Neural progenitor cell (in vitro differentiated cells): Measurements from ENCODE around the gene RSPH3.

Experiments
- EZH2 ChIP-seq: fragments of 200-600 bp; sonication (generic); IDR thresholded peaks from 2 replicates; pipeline ENCODE4 v1.6.1; 2017; ENCODE audit warnings: antibody characterized with exemption, mild to moderate bottlenecking, moderate library complexity
- TF ChIP-seq, protein P1 (sequence below): fragments of 200-600 bp; sonication (generic); IDR thresholded peaks from 2 replicates; pipeline ENCODE4 v1.5.1; 2017; ENCODE audit warnings: antibody characterized with exemption, mild to moderate bottlenecking

DNA sequence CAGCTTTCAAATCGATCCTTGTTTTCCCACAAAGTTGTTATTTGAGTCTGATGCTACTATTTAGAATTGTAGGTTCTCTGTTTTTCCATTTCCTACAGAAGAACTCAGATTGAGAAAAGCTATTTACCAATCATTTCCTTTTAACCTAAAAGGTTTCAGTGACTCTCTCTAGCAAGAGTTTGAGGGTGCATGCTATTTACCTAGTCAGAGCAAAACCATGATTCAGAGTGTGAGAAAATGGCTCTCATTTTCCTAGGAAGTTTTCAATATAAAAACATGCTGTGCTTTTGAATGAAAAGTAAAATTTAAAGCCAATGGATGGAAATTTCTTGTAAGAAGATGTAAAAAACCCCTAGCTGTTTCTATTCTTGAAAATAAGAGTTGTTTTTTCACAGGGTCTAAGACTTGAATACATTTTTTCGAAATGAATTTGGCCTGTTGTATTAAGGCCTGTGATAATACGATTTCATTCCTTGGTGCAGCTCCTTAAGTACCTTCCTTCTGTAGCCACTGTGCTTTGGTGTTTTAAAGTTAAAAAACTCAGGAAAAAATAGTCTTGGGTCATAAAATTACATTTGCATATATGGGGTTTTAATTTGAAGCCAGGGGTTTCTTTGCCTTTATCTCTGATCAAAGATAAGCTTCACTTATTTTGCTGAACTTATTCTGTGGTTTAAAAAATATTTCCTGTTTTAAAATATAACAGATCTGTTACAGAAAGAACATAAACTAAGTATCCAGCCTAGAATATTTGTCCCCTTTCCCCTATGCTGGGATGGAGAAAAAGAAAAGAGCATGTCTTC is 18.0 kb upstream of the RSPH3 start:
- TF ChIP-seq, protein P1, sequence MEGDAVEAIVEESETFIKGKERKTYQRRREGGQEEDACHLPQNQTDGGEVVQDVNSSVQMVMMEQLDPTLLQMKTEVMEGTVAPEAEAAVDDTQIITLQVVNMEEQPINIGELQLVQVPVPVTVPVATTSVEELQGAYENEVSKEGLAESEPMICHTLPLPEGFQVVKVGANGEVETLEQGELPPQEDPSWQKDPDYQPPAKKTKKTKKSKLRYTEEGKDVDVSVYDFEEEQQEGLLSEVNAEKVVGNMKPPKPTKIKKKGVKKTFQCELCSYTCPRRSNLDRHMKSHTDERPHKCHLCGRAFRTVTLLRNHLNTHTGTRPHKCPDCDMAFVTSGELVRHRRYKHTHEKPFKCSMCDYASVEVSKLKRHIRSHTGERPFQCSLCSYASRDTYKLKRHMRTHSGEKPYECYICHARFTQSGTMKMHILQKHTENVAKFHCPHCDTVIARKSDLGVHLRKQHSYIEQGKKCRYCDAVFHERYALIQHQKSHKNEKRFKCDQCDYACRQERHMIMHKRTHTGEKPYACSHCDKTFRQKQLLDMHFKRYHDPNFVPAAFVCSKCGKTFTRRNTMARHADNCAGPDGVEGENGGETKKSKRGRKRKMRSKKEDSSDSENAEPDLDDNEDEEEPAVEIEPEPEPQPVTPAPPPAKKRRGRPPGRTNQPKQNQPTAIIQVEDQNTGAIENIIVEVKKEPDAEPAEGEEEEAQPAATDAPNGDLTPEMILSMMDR = no peak
- no peak for TF ChIP-seq EZH2
